Measurements from ENCODE around the gene INAFM2.

Gene INAFM2

DNA sequence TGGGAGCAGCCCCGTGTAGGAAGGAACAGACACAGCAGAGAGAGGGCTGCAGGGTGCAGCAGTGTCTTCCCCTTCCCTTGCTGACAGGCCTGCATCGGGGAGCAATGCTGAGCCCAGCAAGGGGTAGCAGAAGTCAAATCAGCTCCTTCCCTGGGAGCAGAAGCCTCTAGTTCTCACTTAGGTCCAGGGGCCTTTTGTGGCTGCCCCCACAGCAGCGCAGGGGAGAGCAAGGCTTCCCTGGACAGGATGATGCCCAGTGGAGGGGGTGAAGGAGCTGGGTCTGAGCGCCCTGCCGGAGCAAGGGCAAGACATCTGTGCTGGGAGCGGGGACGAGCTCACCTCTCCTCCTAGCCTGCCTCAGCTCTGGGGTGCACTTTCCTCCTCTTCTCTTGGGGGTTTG is 16.6 kb upstream of the INAFM2 start:
- no peak for DNase-seq (ENCODE audit: low read depth)

DNA sequence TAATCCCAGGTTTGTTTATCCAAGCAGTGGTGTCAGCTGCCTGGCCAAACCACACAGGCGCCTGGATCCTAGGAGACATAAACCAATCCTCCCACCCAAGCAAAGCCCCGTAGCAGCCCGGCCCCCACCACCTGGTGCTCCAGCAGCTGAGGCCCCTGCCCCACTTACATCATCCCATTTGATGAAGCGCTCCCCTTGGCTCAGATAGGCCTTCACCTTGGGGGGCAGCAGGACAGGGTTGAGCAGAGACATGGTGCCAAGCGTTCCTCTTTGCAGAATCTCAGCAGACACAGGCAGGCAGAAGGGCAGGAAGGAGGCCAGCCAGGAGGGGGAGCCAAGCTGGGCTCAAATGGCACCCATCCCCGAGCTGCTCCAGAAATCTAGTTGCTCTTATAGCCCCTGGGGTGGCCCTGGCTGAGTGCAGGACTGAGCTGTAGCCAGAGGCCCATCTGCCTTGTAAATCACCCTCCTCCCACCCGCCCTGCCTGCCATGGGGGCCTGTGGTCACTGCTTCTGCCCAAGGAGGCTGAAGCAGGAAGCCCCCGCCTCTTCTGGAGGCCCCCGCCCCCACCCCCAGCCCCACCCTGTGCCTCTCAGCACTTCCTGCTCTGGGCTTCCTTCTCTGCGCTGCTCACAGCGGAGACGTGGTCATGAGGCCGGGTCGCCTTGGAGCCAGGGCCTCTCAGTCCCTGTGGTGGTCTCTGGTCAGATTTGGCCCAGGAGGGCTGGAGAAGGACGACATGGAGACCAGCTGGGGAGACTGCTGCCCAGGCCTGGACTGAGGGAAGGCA is 15.9 kb upstream of the INAFM2 start, which contains the start of gene PLCB2:
Gene PLCB2, minus strand, starts transcription at position 515 of the 791 bp plus-strand sequence. Its CDS starts 263 bp downstream, at position 252.
- no peak for DNase-seq (ENCODE audit: low read depth)

DNA sequence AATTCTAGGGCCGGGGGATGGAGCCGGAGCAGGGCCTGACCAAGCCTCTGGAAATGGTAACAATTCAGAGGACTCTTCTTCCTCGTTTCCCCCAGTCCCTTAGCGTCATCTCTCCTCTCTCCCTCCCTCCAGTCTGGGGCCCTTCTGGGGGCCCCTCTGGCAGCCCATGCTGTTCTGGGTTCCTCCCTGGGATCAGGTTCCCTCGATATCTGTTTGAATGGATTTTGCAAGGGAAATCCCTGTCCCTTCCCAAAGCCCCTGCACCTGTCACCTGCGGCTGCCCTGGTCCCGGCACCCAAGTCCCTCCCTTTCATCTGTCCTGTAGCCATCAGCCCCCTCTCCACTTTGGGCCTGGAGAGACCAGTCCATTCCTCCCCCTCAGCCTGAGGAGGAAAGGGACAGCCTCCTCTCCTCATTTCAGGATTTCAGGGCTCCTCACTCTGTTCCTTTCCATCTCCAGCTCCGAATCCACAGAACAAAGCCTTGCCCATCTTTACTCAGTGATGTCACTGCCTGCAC is 14.1 kb upstream of the INAFM2 start:
- no peak for DNase-seq (ENCODE audit: low read depth)

DNA sequence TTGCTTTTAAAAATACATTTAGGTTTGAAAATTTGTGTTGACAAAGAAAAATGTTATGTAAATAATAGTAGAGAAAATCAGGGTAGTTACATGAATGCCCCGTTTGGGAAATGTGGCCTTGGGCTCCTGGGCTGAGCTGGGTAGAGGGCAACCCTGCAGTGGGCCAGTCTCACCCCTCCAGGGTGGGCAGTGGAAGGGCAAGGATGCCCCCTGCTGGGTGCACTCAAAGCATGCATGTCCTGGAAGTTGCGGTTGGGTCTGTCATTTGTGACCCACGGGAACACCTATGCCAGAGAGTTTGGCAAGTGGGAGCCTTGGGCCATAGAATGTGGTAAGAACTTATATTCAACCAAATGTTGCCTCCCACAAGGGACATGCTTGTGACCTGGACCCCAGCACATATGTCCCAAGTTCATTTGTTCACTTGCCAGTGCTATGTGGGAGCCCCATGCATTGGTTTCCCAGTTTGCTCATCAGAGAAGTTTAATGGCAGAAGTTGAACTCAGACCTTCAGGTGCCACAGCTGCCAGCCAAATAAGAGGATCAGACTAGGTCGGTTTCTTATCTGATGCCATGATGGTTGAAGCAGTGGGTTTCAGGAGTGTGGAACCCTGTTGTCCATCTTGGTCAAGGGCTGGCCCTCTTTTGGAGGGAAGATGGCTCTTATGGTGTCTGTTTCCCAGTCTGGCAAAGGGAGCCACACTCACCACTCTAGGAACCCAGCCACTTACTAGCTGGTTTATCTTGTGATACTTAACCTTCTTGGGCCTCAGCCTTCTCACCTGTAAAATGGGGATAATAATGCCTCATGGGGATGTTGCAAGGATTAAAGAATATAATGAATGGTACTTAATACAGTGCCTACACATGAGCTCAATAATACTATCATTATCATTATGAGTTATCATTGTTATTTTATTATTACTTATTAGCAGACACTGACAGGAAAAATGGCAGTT is 13.2 kb upstream of the INAFM2 start:
- DNase-seq (ENCODE audit: low read depth) = no peak

DNA sequence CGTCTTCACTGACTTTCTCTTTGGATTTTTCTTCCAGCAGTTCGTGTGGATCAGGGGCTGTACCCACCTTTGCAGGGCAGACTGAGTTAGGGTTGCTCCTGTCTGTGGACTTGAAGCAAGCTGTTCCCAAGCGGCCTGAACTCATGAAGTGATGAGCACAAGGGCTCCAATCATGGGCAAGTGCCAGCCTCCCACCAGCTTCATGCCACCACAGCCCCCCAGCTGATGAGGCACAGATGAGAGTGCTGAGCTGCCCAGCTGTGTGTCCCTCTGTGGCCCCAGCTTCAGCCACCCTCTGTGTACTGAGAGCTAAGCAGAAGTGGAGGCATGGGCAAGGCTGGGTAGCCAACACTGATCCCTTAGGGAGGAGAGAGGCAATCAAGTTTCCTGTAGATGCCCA is 12.5 kb upstream of the INAFM2 start:
- DNase-seq (ENCODE audit: low read depth) = no peak

DNA sequence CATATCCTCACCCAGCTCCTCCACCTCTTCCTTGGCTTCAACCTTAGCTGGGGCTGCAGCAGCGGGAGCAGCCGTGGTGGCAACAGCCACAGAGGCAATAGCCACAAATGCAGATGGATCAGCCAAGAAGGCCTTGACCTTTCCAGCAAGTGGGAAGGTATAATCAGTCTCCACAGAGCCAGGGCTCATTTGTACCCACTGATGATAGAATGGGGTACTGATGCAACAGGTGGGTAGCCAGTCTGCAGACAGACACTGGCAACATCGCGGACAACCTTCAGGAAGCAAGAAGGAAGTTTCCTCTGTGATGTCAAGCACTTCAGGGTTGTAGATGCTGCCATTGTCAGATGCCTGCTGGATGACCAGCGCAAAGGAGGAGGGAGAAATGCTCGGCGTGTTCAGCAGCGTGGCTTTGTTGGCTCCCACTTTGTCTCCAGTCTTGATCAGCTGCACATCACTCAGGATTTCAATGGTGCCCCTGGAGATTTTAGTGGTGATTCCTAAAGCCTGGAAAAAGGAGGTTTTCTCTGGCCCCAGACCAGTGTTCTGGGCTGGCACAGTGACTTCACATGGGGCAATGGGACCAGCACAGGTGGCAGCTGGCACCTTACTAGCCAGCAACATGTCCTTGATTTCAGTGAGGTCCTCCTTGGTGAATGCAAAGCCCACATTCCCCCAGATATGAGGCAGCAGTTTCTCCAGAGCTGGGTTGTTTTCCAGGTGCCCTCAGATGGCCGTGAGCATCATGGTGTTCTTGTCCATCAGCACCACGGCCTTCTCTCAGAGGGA is 10.9 kb upstream of the INAFM2 start:
- DNase-seq (ENCODE audit: low read depth) = no peak

DNA sequence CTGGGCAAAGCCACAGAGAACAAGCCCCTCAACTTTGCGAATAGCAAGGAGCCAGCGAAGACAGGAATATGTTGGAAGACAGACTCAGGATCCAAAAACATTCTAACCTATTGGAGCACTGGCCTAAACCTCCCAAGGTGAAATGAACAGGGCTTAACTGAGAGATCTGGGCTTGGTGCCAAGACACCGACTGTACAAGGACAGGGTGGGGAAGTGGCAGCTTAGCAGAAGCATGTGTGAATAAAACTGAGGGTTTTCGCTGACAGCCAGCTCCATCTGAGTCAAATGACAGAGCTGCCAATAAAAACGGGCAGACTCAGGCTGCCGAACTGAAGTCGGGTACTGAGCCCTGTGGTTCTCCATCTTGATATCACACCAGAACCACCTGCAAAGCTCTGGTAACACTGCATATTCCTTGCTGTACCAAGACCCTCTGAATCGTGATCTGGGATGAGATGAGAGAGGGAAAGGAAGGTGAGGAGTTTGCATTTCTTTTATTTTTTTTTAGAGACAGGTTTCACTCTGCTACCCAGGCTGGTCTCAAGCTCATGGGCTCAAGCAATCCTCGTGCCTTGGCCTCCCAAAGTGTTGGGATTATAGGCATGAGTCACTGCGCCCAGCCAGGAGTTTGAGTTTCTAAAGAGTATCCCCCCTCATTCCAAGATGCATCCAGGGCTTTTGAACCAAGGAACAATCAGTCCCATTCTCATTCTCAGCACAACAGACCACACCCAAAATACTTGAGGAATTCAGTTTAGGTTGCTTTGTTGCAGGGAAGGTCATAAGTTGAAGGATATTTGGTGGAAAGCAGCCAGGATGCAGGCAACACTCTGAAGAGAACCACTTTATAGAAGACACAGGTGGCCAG is 9.7 kb upstream of the INAFM2 start:
- DNase-seq (ENCODE audit: low read depth) = no peak

DNA sequence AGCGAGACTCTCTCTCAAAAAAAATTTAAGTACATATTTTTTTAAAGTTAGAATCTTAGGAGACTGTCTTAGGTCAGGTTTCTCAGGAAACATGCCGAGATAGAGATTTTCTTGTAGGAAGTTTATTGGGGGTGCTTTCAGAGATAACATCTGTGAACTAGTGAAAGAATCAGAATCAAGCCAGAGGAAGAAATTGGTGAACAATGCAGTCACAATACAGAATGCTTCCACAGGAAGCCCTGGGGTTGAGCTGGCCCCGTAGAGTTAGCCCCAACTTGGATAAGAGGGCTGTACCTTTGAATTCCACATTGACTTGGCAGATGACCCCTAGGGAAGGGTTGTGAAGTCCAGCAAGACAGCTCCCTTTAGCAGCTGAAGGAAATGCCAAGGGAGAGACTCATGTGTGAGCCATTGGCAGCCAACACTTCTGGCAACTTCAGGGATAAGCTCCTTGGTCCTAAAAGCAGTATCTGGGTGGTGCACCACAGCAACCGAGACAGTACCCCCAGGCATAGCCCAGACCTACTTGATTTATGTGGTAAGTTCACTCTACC is 8.7 kb upstream of the INAFM2 start:
- DNase-seq (ENCODE audit: low read depth) = peak; percentile 50

DNA sequence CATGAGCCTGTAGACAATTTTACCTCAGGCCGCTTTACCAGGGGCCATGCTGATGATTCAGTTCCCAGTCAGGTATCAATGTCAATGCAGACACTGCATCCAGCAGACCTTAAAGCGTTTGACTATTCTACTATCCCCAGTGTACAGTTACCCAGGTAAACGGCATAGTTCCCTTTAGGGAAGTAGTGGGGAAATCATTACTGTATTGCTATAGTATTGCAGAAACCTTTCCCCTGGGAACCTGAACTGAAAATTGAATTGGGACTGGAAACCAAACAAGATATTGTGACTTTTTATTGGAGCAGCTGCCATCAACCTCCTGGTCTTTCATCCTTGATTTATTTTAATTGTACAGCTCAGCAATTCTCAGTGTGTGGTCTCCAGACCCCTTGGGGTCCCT is 6.6 kb upstream of the INAFM2 start:
- DNase-seq (ENCODE audit: low read depth) = no peak

DNA sequence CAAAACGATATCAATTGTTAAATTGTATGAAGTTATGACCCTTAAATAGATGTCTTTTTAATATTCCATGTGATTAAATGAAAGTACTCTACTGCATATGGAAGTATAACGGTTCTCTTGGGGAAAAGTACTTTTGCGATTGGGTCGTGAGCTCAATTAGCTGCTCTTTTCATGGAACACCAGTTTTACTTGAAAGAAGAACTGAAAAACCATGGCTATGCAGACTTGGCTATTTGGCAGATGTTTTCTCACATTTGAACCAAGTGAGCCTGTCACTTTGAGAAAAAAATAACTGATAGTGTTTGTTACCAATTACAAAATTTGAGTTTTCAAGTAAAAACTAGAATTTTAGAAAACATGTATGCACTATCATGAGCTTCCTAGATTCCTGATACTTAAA is 5.9 kb upstream of the INAFM2 start:
- no peak for DNase-seq (ENCODE audit: low read depth)

DNA sequence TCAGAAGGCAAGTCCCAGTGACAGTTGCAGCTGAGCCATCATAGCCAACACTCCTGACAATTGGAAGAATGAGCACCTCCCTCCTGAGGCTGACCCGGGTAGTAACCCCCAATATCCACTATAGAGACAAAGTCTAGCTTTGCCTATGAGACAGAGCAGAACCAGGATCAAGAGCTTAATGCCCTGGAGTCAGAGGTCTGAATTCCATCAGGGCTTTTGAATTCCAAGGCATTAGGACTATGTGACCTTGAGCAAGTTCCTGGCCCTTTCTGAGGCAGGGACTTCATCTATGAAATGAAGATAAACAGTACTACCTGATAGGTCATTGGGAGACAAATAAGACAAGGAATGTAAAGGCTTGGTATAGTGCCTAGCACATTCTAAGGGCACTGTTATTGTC is 3.1 kb upstream of the INAFM2 start:
- DNase-seq (ENCODE audit: low read depth) = no peak

DNA sequence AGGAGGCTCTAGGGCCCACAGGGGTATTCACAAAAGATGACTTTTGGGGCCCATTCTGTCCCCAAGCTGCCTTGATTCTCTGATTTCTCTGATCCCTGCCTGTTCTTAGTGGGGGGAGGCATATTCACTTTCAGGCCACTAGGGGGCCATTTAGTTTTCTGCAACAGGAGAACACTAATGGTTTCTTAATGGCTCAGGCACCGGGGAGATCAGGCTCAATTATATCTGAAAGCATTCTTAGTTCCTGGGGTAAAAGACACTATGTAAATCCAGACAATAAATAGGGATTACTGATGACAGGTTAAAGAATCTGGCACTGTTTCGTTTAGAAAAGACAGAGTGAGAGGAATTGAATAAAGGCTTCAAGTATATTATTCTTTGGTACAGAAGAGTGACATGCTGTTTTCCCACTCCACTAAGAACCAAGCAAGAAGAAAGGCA is 2.5 kb upstream of the INAFM2 start:
- DNase-seq (ENCODE audit: low read depth) = no peak

DNA sequence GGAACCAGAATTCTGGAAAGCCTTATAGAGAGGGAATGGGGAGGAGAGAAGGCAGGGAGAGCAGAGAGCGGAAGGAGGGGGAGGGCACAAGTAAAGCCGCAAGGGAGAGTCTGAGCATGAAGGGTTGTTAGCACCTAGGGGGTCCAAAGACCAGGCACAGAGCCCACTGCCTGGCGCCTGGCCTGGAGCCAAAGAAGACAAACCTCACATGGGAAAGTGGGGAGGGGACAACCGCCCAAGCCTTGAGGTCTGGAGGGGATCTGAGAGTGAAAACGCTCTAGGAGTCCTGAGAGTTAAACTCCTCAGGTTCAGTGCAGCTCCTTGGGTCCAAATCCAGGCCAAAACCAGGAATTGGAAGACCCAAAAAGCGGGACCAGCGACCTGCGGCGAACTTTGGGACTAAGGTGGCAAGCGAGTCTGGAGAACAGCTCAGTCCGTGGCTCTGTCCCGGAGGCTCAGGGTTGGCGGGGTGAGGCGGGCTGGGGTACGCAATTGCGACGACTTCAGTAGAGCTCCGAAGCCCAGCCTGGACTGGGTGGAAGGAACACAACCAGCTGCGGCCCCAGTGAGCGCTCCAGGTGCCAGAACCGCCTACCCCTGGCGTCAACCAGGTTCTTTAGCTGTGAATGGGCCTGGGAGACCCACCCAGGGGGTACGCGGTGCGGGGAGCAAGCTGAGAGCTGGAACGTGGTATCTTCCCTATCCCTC is 807 bp upstream of the INAFM2 start:
- no peak for DNase-seq (ENCODE audit: low read depth)

DNA sequence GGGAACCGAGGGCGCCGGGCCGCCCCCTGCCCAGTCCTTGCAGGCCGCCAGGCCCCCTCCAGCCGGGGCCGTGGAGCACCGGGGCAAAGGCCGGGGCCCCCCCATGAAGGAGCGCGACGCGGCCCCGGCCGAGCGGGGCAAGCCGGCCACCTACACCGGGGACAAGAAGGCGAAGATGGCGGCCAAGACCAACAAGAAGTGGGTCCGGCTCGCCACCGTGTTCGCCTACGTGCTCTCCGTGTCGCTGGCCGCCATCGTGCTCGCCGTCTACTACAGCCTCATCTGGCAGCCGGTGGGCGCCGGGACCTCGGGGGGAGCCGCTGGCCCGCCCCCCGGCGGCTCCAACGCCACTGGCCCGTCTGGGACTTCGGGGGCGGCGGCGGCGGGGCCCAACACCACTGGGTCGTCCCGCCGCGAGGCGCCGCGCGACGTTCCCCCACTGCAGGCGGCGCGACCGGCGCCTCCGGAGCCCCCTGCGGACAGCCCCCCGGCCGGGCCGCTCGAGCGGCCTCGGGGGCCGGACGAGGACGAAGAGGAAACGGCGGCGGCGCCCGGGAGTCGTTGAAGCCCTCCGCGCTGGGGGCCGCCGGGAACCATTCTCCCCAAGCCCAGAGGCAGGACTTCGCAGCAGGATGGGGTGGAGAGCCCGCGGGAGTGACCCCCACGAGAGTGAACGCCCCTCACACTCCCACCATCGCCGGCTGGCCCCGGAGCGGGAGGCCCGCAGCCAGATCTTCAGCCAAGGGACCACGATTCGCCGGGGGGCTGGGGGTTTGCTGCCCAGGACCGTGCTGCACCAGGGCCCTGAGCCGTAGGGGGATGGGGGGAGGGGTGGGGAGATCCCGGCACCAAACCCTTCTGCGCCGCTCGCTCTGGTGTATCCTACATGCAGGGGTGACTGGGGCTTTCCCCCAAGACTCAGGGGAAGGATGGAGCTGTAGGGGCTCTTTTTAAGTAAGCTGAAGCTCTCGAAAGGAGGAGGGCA is 753 bp downstream of the INAFM2 start:
- no peak for DNase-seq (ENCODE audit: low read depth)

DNA sequence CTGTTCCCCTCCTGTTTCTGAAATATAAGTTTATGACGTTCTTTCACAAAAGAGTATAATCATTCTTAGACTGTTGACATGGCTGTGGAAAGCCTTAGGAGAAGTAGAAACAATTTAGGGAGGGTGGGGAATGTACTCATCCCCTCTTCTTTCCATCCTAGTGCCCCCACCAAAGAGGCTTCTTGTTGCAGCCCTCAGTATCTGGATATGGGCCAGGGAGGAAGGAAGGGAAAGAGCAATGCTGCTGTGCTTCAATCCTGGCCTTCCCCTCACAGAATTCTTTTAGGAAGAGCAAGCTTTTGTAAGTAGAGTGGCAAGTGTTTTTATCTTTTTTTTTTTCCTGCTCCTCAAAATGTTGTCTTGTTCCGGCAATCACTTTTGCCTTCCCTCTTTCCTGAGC is 1.7 kb downstream of the INAFM2 start:
- DNase-seq (ENCODE audit: low read depth) = no peak

DNA sequence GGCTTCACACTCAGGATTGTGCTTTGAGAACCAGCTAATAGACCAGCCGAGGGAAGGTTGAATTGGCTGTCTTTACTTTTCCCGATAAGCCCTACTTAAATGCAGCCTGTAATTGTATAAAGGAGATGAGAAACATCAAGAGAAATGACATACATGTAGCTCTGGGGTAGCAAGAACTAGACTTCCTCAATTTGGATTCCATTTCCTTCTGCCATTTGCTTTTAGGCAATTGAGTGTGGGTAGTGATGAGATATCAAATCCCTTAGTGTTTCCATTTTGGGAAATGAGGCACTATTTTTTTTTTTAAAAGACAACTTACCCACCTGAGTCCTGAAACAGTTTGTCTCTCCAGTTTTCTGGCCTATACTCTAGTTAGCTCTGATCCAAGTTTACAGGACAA is 2.2 kb downstream of the INAFM2 start:
- no peak for DNase-seq (ENCODE audit: low read depth)

DNA sequence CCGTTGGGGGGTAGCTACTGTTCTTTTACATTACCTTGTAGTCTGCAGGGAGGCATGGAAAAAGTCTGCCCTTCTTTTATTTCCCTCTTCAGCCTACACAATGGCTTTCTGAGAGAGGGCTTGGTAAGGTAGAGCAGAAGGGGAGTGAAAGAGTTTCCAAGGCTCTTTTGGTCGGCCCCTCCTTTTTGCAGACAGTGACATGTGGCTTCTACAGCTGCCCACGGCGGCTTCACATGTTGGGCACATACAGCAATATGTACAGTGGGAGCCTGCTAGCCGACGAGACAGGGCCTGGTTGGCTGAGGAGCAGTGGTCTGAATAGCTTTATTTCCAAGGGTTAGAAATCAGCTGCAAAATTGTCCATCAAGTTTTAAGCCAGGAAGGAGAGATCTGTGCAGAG is 4.0 kb downstream of the INAFM2 start:
- DNase-seq (ENCODE audit: low read depth) = no peak

DNA sequence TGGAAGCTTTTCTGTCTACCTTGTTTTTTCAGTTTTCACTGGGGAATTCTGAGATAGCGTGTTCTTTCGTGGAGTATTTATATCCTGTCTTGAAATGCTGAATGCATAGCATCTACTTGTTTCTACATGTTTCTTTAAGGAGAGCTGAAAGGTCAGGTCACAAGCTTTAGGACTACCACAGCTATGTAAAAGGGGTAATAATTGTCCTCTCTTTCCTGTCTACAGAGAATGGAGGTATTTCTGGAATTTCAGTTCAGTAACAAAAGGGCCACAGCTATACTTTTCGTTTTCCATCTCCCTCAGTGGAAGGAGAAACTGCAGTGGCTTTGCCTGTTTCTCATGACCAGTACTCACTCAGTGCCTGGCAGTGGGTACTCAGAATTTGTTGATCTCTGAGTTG is 4.7 kb downstream of the INAFM2 start:
- no peak for DNase-seq (ENCODE audit: low read depth)

DNA sequence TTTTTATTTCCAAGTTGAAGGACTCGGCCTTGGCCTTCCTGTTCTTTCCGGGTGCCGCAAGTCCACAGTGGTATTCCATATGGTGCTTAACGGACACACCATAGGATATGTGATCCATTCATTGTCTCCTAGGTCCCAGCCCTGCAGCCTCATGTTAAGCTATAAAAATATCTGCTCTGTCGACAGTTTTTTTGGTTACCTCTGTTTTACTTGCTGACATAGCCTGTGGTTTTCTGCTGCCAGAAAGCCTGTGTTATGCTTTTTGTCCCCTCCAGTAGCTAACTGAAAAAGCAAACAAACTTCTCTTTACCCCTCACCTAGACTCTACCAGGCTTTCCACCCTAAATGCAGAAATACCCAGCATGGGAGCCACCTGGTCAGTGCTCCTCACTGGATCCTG is 5.3 kb downstream of the INAFM2 start:
- DNase-seq (ENCODE audit: low read depth) = no peak

Data from stromal cell of bone marrow (primary cell).